ENCODE data around the gene GPI. TPM values are rescaled to one million over a fixed set of nuclear protein-coding genes. Genes with fewer than 3 reads are reported as not detected.

The GPI gene
- total RNA-seq, 4 donors from 2014 or later = 99.9 to 336 (median 265) TPM

- peaks cover 0 to 29% (median 6%) of the 10 kb centered on the region in 3 donors for H3K4me1 ChIP-seq
- no peak overlapping the region for H3K27ac ChIP-seq
- no peak overlapping the region for H3K4me3 ChIP-seq
- no peaks in the 10 kb centered on the region for H3K27me3 ChIP-seq
- TF ChIP-seq POLR2A (IDR thresholded peaks at IDR 0.05) (no peak), CTCF (IDR thresholded peaks at IDR 0.05) (no peak)
- H3K9me3 ChIP-seq = no peaks in the 10 kb centered on the region
- 67 to 80% methylated on average over 8 of the region's 8 CpGs for WGBS, 2 donors
- peaks cover 18 to 47% (median 25%) of the 10 kb centered on the region in 3 donors for H3K36me3 ChIP-seq
- DNase-seq = no peak
- intact Hi-C loops (cut with DNase I) = no loop called here
Measured at GRCh38 chr19:34402074-34402600, 37.1 kb downstream of the GPI start.

- Histone ChIP-seq H3K36me3 (peaks cover 17 to 31% (median 21%) of the 10 kb centered on the region in 3 donors), H3K27me3 (no peaks in the 10 kb centered on the region), H3K4me1 (peaks cover 0 to 33% (median 6%) of the 10 kb centered on the region in 3 donors), H3K9me3 (no peaks in the 10 kb centered on the region), H3K4me3 (peak overlapping the region; percentile 90 to 98 (median 94)), H3K27ac (peak overlapping the region in 3 of 4 donors; percentile 63 to 83 (median 75))
- intact Hi-C loops (cut with DNase I) = no loop called here
- WGBS, 2 donors = 22 to 23% methylated on average over 6 of the region's 6 CpGs
- DNase-seq = no peak
- peak in 1 of 6 experiments; percentile 1 for TF ChIP-seq CTCF (IDR thresholded peaks at IDR 0.05)
- TF ChIP-seq POLR2A (IDR thresholded peaks at IDR 0.05) = no peak
Measured at GRCh38 chr19:34403784-34404108, 38.8 kb downstream of the GPI start.

GRCh38 chr19:34404109-34404909 lies 39.3 kb downstream of the GPI start, which contains the start of gene PDCD2L:
PDCD2L (plus strand) TSS chr19:34404399; CDS start chr19:34404431, 32 bp downstream.
- Histone ChIP-seq H3K36me3 (peaks cover 12 to 30% (median 15%) of the 10 kb centered on the region in 3 donors), H3K9me3 (no peaks in the 10 kb centered on the region), H3K4me1 (peaks cover 0 to 33% (median 6%) of the 10 kb centered on the region in 3 donors), H3K4me3 (peak within 1 kb of the TSS; percentile 90 to 98 (median 94)), H3K27ac (peak within 1 kb of the TSS; percentile 63 to 83 (median 73)), H3K27me3 (no peaks in the 10 kb centered on the region)
- WGBS, 2 donors = 0 to 1% methylated on average over 18 to 32 of the region's 69 CpGs
- peak; percentile 34 for DNase-seq
- intact Hi-C loops (cut with DNase I) = no loop called here
- TF ChIP-seq POLR2A (IDR thresholded peaks at IDR 0.05) (peak in 2 of 4 donors; percentile 54 to 61), CTCF (IDR thresholded peaks at IDR 0.05) (peak in 1 of 6 experiments; percentile 33)

- Histone ChIP-seq H3K27me3 (no peaks in the 10 kb centered on the region), H3K9me3 (no peaks in the 10 kb centered on the region), H3K4me3 (no peak overlapping the region), H3K36me3 (peaks cover 0 to 27% (median 0%) of the 10 kb centered on the region in 3 donors), H3K4me1 (peaks cover 0 to 33% (median 6%) of the 10 kb centered on the region in 3 donors), H3K27ac (no peak overlapping the region)
- intact Hi-C loops (cut with DNase I) = no loop called here
- no peak for DNase-seq
- TF ChIP-seq CTCF (IDR thresholded peaks at IDR 0.05) (no peak), POLR2A (IDR thresholded peaks at IDR 0.05) (no peak)
- 86 to 88% methylated on average over 13 of the region's 13 CpGs for WGBS, 2 donors
Measured at GRCh38 chr19:34405892-34406660, 41.1 kb downstream of the GPI start.

All from esophagus squamous epithelium (tissue), 5 donors.